SIG-M5 treated with dmso at 0.1 percent for 504 hours (cell line): ENCODE data around the gene SLCO2B1.

Experiments
- DNase-seq: peaks from one replicate; lab custom pipeline; 2025; ENCODE audit not compliant: unreplicated experiment; lab: John Stamatoyannopoulos, UW

SLCO2B1 gene

GRCh38 chr11:75145196-75145971, 5.5 kb upstream of the SLCO2B1 start:
- DNase-seq = no peak

GRCh38 chr11:75145972-75146519, 4.9 kb upstream of the SLCO2B1 start:
- no peak for DNase-seq

DNA sequence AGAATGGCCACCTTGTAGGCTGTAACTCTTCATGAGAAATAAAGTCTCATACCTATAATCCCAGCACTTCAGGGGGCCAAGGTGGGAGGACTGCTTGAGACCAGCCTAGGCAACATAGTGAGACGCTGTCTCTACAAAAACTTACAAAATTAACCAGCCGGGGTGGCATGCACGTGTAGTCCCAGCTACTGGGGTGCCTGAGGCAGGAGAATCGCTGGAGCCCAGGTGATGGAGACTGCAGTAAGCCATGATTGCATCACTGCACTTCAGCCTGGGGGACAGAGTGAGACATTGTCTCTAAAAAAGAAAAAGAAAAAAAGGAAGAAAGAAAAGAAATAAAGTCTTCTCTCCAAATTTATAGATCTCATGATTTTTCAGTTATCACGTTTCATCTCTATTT, 4.2 kb upstream of the SLCO2B1 start:
- no peak for DNase-seq

GRCh38 chr11:75147191-75147874, 3.6 kb upstream of the SLCO2B1 start:
- DNase-seq = no peak

GRCh38 chr11:75147875-75148263, 3.0 kb upstream of the SLCO2B1 start:
- peak; percentile 36 for DNase-seq

DNA sequence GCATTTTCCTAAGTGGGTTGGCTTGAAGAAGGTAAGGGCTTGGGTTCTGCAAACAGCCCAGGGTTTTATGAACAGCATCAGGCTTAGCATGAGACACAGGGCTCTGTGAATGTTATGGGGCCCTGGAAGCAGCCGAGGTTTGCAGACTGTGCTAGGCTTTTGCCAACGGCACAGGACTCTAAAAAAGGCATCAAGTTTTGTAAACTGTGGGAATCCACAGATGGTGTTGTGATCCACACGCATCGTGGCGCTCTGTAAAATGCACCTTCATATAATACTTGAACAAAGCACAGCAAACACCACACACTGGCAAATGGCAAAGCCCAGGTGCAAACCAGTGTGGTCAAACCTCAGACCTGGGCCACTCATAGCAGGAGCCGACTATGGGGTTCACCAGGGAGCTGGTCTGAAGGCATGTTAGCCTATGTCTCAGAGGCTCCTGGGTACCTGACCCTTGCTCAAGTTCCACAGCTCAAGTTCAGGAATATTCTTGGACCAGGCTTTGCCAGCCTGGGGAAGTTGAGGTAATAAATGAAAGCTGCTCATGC, 2.4 kb upstream of the SLCO2B1 start:
- no peak for DNase-seq

DNA sequence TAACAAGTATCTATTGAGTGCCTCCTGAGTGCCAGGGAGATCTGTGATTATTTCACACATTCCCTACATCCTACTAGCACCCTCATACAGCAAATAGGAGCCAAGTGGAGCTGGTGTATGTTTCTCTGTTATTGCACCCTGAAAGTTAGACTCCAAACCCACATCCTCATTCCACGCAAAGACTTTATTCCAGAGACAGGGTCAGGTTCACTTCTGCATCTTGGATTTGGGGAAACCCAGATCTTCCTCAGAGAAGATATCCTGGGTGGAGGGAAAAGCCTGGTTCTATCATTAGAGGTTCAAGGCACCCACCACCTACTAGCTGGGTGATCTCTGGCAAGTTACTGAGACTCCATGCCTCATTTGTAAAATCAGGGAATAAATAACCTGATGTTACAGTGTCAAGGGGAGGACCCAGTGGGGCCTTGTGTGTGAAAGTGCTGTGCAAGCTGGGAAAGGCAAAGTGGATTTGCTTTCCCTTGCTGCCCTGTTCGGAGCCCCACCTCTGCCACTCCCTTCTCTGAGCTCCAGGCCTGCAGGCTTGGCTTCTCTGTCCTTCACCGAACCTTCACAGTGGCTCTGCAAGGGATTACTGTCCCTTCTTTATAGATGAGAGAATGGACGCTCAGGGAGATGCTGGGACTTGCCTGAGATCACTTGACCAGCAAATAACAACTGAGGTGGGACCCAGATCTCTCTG, 991 bp upstream of the SLCO2B1 start:
- no peak for DNase-seq

DNA sequence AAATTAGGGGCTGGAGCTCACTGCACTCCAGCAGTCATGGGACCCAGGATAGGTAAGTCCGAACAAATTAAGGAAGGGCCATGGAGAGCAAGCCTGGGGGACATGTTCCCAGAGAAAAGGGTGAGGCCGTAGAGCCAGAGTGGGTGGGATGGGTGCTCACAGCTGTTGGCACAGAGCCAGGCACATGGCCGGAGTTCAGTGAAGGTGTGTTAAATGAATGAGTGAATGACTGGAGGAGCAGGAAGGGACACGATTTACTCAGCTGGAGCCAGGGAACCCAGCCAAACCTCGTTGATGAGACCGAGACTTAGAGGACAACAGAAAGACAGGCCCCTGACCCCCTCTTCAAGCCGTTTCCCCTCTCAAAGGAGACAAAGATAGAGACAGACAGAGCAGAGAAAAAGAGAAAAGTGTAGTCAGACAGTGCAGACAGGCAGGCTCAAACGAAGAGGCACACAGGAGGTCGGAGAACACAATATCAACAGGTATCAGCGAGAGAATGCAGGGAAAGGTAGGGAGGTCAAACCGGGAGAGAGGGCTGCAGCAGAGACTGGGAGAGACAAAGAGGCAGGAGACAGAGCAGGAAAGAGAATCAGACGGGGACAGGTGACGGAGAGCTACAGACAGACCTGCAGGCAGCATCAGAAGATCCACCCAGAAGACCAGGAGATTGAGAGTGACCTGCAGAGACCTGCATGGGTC, 590 bp downstream of the SLCO2B1 start:
- DNase-seq = no peak

DNA sequence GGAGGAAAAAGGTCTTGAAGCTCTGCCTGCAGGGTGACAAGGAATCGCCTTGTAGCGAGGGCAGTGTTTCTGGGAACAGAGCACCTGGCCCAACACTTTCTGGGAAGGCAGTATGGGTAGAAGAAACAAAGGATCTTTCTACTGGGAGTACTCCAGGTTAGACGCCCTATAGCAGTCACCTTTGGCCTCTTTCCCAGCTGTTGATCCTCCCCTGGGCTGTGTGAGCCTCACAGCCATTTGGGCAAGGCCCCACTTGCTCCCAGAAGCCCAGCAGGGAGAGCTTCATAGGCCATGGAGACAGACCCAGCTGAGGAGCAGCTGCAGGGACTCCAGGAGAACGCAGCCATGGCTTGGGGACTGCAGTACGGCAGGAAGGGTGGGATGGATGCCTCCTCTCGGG, 1.2 kb downstream of the SLCO2B1 start:
- no peak for DNase-seq

GRCh38 chr11:75152651-75153427, 1.9 kb downstream of the SLCO2B1 start:
- DNase-seq = no peak

DNA sequence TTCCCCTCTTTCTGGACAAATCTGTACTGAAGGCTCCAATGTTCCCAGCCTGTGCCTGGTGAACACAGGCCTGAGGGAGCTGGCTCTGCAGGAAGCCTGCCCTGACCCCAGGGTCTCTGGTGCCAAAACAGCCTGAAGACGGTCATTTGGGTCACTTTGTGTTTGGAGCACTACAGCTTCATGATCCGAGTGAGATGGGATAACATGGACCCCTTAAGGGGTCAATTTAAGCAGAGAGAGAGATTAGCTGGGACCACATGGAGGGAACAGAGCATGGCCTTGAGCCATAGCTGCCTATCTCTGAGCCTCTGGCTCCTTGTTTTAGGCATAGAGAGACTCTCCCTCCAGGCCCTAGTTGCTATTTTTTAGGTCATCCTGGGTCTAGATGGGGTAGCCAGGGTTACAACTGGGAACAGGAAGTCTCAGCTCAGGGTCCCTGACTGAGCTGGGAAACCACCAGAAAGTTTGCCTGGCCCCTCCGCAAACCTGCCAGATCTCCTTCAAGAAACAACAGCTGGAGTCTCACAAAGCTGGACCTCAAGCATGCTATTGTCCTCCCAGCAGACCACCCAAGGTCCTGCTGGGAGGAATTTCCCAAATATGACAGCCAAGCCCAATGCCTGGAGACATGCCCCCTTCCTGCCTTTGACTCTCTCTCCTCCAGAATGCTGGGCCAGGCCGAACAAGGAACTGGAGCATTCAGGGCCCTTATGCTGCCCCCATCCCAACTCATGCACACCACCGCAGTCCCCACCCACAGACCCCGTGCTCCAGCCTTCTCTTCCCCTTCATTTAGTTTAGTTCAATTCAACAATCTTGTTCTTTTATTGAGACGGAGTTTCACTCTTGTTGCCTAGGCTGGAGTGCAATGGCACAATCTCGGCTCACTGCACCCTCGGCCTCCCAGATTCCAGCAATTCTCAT, 4.0 kb downstream of the SLCO2B1 start:
- no peak for DNase-seq

DNA sequence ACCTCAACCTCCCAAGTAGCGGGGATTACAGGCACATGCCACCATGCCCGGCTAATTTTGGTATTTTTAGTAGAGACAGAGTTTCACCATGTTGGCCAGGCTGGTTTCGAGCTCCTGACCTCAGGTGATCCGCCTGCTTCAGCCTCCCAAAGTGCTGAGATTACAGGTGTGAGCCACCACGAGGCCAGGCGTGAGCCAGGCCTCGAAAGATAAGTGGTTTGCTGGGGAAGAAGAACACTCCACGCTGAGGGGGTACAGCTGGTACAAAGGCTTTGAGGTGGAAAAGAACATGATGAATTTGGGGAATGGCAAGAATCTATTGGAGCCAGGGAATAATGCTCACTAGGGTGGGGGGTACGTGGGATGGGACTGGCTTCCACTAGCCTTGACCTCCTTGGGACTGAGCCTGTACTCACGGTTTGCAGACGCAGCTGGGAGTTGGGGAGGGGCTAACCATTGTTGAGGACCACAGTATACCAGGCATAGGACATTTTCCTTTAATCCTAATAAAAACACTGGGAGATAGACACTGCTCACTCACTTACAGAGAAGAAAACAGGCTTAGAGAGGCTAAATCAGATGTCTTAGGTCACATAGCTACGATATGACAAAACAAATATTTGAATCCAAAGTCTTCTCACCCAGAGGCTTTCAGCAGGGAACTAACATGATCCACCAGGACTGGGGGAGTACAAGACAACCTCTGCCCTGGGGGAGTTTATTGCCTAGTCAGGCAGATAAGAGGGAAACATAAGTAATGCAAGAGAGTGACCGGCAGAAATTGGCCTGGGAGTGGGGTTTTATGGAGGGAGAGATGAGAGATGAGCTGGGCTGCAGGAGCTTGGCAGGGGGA, 4.9 kb downstream of the SLCO2B1 start:
- DNase-seq = no peak

DNA sequence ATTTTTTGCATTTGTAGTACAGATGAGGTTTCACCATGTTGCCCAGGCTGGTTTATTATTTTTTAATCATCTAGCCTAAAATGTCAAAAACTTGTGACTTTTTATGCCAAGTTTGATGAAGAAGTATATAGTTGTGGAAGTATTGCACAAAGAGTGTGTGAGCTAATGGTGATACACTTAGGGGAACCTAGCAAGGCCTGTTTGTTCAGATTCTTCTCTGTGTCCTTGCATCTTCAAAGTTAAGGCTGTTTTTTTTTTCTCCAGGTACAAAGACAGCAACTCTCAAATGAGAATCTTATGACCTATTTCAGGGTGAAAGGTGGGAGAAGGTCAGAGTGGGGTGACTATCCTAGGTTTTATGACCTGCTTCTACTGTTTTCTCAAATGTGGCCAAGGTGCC, 7.3 kb downstream of the SLCO2B1 start:
- DNase-seq = no peak

DNA sequence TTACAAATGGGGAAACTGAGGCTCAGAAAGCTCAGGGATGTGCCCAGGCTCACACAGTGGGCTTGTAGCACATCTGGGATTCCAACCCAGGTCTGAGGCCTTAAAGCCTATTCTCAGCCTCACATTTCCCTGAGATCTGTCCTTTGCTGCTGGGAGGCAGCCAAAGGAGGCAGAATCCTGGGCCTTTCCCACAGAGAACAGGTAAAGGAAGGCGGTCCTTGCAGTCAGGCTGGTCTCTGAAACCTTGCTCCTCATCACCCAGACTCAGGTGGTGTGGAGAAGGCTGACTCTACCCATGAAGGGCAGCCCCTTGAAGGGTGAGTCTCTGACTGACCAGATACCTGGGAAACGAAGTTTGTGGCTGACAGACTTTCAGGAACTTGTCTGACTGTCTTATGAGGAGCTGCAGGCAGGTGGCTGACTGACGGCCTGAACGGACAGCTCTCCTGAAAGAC, 7.8 kb downstream of the SLCO2B1 start:
- no peak for DNase-seq

DNA sequence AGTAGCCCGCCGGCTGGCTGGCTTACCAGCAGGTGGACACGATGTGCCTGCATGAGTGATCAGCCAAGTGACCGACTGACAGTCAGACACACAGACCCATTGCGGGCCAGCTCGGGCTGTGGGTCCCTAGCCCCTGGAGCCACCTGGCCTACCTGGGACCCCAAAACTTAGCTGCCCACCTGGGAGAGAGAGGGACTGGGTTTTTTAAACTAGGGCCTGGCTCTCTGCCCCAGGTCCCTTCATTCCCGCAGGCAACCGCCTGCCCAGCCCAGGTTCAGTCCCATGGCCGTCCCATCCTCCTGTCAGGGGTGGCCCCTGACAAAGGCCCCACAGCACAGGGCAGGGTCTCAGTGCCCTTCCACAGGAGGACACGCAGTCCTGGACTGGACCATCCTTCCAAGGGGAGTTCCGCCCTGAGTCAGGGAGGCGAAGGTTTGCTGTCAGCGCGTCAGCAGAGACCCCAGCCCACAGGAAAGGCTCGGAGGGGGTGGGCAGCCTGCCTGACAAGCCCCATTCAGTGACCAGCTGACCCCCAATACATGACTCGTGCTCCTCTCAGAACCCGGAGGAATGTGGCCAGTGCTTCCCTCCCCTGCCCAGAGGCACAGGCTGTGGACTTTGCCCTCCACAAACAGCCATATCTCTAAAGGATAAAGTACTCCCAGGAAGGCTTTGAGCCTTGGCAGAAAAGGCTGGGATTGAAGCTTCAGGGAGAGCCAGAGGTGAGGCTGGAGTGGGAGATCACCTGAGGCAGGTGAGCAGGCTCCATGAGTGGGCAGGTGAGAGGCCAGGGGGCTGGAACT, 8.4 kb downstream of the SLCO2B1 start:
- DNase-seq = no peak

DNA sequence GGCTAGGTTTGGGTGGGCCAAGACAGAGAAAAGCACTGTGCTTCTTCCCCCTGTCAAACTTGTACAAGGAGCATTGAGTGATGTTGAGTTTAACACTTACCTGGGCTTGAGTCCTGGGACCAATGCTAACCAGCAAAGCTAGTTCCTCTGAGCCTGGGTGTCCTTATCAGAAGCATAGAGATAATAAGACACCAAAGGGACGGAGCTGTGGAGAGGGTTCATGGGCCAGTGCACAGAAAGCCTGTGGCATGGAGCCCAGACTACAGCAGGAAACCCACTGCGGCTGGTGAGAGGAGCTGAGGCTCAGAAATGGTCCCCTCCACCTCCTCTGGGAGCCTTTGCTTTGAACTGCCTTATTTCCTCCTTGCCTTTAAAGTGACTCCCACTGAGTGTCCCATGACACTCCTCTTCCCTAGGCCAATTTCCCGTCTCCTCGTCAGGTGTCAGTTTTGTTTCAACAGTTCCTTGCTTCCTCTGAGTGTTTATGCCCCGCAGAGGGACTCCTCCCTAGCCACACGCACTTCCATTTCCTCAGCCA, 9.4 kb downstream of the SLCO2B1 start:
- DNase-seq = no peak

DNA sequence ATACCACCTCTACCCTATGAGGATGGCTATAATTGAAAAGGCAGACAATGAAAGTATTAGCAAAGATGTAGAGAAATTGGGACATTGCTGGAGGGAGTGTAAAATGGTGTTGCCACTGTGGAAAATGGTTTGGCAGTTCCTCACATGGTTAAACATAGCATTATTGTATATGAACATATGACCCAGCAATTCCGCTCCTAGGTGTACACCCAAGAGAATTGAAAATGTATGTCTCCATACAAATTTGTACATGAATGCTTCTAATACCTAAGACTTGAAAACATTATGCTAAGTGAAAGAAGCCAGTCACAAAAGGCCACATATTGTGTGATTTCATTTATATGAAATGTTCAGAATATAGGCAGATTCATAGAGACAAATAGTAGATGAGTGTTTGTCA, 10.0 kb downstream of the SLCO2B1 start:
- DNase-seq = no peak
